Measurements from ENCODE around the gene ZNF687. TPM values are rescaled to one million over a fixed set of nuclear protein-coding genes. Genes with fewer than 3 reads are reported as not detected.
A peak's percentile ranks its signal among the peaks of the same experiment; 100 is the strongest.

The ZNF687 gene, protein sequence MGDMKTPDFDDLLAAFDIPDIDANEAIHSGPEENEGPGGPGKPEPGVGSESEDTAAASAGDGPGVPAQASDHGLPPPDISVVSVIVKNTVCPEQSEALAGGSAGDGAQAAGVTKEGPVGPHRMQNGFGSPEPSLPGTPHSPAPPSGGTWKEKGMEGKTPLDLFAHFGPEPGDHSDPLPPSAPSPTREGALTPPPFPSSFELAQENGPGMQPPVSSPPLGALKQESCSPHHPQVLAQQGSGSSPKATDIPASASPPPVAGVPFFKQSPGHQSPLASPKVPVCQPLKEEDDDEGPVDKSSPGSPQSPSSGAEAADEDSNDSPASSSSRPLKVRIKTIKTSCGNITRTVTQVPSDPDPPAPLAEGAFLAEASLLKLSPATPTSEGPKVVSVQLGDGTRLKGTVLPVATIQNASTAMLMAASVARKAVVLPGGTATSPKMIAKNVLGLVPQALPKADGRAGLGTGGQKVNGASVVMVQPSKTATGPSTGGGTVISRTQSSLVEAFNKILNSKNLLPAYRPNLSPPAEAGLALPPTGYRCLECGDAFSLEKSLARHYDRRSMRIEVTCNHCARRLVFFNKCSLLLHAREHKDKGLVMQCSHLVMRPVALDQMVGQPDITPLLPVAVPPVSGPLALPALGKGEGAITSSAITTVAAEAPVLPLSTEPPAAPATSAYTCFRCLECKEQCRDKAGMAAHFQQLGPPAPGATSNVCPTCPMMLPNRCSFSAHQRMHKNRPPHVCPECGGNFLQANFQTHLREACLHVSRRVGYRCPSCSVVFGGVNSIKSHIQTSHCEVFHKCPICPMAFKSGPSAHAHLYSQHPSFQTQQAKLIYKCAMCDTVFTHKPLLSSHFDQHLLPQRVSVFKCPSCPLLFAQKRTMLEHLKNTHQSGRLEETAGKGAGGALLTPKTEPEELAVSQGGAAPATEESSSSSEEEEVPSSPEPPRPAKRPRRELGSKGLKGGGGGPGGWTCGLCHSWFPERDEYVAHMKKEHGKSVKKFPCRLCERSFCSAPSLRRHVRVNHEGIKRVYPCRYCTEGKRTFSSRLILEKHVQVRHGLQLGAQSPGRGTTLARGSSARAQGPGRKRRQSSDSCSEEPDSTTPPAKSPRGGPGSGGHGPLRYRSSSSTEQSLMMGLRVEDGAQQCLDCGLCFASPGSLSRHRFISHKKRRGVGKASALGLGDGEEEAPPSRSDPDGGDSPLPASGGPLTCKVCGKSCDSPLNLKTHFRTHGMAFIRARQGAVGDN
- 10 to 100 TPM; 27.5 to 28.4 TPM for total RNA-seq

DNA sequence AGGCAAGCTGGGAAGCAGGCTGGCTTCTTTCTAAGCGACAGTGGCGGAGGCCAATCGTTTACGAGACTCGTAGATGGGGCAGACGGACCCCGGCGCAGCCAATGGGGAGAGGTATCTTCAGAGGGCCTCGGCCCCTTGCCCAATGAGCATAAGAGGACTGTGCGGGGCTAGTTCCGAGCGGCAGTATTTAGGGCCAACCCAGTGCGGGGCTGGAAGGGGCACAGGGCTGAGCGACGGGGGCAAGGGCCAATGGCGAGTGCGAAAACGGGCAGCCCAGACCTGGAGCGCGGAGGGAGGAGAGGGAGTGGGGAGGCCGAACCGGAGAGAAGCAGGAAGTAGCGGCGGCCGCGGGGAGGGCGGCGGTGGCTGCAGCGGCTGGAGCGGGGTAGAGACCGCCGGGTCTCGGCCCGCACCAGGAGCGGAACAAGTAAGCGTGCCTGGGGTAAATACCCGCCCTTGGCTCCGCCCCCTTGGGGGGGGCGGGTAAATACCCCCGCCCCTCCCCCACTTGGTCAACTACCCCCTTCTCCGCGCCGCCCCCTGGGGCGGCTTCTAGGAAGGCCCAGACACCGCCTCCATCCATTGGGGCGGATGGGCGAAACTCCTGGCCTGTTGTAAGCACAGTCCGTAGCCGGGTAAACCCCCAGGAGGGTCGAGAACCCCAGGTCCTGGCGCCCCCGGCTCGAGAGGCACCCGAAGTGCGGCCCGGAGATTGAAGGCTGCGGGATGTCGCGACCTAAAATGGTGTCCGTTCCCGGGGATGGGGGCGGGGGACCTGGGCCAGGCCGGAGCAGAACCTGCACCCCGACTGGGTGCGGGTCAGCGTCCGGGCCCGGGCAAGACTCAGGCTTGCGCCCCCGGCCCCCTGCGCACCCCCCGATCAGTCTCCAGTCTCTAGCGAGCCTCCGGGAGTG is at the start of gene ZNF687:
TSS of gene ZNF687 (plus strand) at position 331 of the 914 bp plus-strand sequence. CDS start 3,993 bp downstream, outside the sequence.
- intact Hi-C loops (cut with DNase I): no loop called here
- no peaks in the 10 kb centered on the region for H3K9me3 ChIP-seq
- TF ChIP-seq, protein P1, sequence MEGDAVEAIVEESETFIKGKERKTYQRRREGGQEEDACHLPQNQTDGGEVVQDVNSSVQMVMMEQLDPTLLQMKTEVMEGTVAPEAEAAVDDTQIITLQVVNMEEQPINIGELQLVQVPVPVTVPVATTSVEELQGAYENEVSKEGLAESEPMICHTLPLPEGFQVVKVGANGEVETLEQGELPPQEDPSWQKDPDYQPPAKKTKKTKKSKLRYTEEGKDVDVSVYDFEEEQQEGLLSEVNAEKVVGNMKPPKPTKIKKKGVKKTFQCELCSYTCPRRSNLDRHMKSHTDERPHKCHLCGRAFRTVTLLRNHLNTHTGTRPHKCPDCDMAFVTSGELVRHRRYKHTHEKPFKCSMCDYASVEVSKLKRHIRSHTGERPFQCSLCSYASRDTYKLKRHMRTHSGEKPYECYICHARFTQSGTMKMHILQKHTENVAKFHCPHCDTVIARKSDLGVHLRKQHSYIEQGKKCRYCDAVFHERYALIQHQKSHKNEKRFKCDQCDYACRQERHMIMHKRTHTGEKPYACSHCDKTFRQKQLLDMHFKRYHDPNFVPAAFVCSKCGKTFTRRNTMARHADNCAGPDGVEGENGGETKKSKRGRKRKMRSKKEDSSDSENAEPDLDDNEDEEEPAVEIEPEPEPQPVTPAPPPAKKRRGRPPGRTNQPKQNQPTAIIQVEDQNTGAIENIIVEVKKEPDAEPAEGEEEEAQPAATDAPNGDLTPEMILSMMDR (IDR thresholded peaks at IDR 0.05): no peak
- no peaks in the 10 kb centered on the region for H3K27me3 ChIP-seq
- H3K9ac ChIP-seq (ENCODE audit: low read depth in 2 of 2, low read length in 2 of 2): peak within 1 kb of the TSS; percentile 95 to 96
- H3K36me3 ChIP-seq: peaks cover 9% of the 10 kb centered on the region
- peak; percentile 100 for DNase-seq
- peaks cover 4% of the 10 kb centered on the region for H3K4me1 ChIP-seq
- H3K27ac ChIP-seq: peak within 1 kb of the TSS; percentile 91
- peak within 1 kb of the TSS; percentile 92 for H3K4me3 ChIP-seq

- H3K9me3 ChIP-seq: no peaks in the 10 kb centered on the region
- no peak overlapping the region for H3K4me3 ChIP-seq
- H3K27ac ChIP-seq: no peak overlapping the region
- peaks cover 29% of the 10 kb centered on the region for H3K36me3 ChIP-seq
- DNase-seq: no peak
- intact Hi-C loops (cut with DNase I): no loop called here
- TF ChIP-seq, protein P1 (IDR thresholded peaks at IDR 0.05): no peak
- no peaks in the 10 kb centered on the region for H3K4me1 ChIP-seq
- no peaks in the 10 kb centered on the region for H3K27me3 ChIP-seq
- H3K9ac ChIP-seq (ENCODE audit: low read depth in 2 of 2, low read length in 2 of 2): no peak overlapping the region
Observed at GRCh38 chr1:151235235-151235634, 46.9 kb upstream of the ZNF687 start.

DNA sequence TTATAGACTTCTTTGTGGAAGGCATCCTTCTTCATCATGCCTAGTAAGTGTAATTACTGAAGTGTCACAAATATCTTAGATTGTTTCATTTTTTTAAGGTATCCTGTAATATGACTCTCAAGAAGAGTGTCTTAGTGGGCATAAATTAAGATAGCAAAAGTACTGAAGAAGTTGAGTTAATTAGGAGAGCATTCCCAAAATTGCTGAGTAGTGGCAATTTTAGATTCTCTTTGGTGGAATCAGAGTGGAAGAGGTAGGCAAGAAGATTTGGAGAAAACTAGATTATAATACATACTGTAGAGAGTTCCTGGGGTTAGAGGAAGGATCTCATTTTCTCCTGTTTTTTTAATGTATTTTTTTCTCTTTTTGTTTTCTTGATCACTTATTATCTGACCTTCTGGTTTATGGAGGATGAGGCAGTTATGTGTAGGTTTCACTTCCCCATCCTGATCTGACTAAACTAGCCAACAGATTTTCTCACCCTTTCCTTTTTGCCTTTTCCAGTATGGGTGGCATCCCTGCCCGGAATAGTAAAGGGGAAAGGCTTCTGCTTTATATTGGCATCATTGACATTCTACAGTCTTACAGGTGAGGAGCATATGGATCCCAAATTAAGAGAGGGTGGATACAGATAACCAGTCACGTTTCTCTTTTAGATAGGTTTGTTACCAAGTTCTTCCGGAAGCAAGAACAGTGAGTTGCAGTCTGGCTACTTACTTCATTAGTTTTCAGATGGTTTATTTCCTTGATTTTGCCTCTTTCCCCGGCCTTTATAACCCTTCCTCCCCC is 44.2 kb upstream of the ZNF687 start:
- DNase-seq: no peak
- Histone ChIP-seq H3K4me3 (no peak overlapping the region), H3K27ac (no peak overlapping the region), H3K36me3 (peaks cover 24% of the 10 kb centered on the region), H3K9me3 (no peaks in the 10 kb centered on the region), H3K27me3 (no peaks in the 10 kb centered on the region), H3K4me1 (no peaks in the 10 kb centered on the region), H3K9ac (ENCODE audit: low read depth in 2 of 2, low read length in 2 of 2) (no peak overlapping the region)
- intact Hi-C loops (cut with DNase I): no loop called here
- TF ChIP-seq, protein P1 (IDR thresholded peaks at IDR 0.05): no peak

DNA sequence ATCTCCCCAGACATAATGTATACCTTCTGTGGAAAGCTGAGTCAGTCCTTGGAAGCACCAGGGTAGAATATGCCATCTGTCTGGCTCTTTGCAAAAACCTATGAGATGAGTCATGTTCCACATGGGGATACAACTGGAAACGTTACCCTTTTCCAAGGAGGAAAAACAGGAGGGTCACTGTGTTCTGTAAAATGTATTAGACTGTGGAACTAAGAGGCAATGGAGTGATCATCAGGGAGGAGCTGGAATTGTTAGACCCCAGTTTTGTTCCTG is 43.7 kb upstream of the ZNF687 start:
- H3K9me3 ChIP-seq: no peaks in the 10 kb centered on the region
- H3K4me3 ChIP-seq: no peak overlapping the region
- TF ChIP-seq, protein P1 (IDR thresholded peaks at IDR 0.05): no peak
- DNase-seq: no peak
- no peaks in the 10 kb centered on the region for H3K4me1 ChIP-seq
- no peak overlapping the region for H3K9ac ChIP-seq (ENCODE audit: low read depth in 2 of 2, low read length in 2 of 2)
- intact Hi-C loops (cut with DNase I): no loop called here
- H3K27me3 ChIP-seq: no peaks in the 10 kb centered on the region
- peaks cover 27% of the 10 kb centered on the region for H3K36me3 ChIP-seq
- H3K27ac ChIP-seq: no peak overlapping the region

Measured in colonic mucosa (tissue), 4 donors.